Right renal pelvis (tissue), 4 donors: ENCODE results near the gene TENM4. TPM values are rescaled to one million over a fixed set of nuclear protein-coding genes. Genes with fewer than 3 reads are reported as not detected.

ENCODE experiments used
- DNase-seq, 4 donors: peaks; one replicate each; pipeline ENCODE4 v3.0.0-alpha.2; 2013; ENCODE audit warnings: low read depth in 4 of 4, low spot score in 3 of 4, missing footprints in 1 of 4
- polyA plus RNA-seq, 4 donors: library from polyadenylated mRNA; unstranded; fragments of 120-200 nt; gene quantifications; one replicate each; pipeline ENCODE4 v1.2.1, GENCODE V29; 2013; ENCODE audit not compliant: insufficient read length in 4 of 4

Gene TENM4
- polyA plus RNA-seq, 4 donors = 19.9 to 26.6 (median 22.0) TPM

DNA sequence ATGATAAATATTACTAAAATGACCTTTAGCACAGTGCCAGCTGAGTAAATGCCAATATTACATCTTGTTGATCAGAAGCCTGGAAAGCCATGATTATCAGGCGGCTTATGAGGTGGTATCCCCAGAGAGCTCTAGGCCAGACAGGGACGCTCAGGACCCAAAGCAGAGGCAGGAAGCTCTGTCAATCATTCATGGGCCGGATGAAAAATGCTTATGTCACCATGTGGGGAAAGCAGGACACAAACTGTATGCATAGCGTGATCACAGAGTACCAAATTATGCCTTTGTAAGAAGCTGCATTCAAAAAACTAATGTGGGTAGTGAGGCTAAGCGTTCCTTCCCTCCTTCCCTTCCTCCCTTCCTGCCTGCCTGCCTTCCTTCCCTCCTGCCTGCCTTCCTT is 82.6 kb downstream of the TENM4 start:
- DNase-seq = no peak

DNA sequence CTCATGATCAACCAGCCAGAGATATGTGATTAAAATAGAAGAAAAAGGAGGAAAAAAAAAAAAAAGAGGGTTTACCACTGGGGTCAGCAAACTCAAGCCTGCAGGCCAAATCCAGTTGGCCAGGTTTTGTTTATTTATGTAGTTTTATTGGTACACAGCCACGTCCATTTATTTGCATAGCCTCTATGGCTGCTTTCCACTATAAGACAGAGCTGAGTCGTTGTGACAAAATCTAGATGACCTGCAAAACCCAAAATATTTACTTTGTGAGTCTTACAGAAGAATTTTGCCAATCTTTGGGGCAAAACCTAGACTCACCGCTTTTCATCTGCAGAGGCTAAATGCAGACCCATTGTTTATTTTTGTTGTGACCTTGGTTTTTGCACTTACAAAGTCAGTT is 87.1 kb downstream of the TENM4 start:
- no peak for DNase-seq

DNA sequence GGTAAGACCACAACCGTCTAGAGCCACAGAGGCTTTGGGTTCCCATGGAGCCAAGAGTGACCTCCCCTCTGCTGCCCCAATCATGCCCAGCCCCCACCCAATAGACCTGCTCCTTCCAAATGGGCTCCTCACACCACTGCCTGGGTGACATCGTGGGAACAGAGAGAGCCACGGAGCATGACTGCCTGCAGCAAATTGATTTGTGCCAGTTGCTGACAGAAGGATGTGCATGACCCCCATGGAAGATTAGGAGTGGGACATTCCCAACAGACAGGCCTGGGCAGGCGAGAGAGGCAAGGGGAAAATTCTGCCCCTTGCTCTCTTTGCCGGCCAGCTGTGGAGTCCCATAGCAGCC is 88.5 kb downstream of the TENM4 start:
- DNase-seq = no peak

DNA sequence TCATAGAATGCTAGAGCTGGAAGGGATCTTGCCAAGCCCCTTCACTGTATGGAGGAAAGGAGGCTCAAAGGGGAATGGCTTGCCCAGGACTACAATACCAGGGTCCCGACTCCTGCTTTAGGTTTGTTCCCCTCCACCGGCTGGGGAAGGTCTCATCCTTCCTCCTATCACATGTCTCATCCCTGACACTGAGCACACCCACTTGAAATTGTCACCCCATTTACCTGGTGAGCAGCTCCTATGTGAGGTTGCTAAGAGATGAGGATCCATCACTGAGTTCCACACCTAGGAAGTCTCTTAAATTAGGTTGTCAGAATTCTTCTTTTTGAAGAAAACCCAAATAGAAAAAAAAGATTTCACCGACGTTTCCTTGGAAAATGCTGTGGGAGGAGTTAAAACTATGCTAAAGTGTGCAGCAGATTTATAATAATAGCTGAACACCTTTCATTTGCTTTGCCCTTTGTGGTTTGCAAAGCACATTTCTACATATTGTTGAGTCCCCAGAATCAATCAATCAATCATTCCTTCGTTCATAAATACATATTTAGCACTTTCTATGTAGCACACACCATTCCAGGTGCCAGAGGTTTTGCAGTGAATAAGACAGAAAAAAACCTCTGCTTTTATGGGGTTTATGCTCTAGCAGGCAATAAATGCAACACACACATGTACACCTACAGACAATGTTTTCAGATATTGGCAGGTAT is 91.7 kb downstream of the TENM4 start:
- no peak for DNase-seq

DNA sequence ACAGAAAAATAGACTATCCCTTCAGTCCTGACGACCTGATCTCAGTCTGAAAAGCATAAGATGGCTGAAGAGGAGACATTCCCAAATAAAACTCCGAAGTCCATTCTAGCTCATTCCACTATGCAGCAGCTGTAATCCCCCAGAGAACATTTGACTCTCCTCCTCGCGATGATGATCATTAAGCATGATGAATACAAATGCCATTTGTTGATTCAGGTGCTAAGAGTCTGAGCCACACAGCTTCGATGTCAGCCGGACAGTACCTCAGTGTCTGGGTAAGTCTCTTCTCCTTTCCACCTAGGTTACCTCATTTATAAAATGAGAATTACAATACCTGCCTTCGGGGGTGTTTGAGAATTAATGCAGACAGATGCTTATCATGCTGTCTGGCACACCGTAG is 94.8 kb downstream of the TENM4 start:
- DNase-seq = no peak

DNA sequence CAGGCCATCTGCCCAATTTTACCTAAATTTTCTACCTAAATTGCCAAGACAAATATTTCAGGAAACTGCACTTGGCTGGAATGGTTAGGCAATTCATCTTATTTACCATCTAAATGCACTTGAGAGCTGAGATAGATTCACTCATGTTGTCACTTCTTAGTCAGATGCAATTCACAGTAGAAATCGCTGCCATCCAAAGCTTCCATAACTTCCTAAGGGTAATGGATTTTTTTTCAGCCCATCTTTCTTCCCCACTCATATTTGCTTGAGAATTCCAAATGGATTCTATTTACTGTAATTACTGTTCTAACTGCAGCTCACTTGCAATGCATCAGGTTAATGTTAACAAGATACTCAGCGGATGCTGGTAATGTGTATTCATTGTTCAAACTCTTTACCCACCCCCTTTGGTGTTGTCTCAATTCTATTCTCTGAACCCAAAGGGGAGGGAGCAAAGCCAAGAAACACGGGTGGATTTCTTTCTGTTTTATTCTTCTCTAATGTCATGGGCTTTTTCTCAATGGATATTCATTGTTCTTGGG is 96.0 kb downstream of the TENM4 start:
- DNase-seq = no peak

DNA sequence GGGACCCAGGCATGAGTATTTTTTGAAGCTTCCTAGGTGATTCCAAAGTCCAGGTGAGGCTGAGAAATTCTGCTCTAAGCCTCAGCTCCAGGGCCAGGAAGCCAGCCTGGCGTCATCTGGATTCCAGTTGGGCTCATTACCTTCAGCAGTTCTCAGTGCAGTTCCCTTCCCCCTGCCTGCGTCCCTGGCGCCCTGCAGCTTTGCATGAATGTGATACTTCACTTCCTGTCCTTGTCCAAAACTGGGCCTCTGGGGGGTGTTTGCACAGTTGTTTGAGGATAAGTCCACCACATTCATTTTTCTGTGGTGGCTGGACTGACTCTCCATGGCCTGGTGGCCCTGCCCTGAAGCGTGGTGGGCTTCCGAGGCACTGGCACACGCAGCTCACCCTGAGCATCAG is 98.1 kb downstream of the TENM4 start:
- no peak for DNase-seq

DNA sequence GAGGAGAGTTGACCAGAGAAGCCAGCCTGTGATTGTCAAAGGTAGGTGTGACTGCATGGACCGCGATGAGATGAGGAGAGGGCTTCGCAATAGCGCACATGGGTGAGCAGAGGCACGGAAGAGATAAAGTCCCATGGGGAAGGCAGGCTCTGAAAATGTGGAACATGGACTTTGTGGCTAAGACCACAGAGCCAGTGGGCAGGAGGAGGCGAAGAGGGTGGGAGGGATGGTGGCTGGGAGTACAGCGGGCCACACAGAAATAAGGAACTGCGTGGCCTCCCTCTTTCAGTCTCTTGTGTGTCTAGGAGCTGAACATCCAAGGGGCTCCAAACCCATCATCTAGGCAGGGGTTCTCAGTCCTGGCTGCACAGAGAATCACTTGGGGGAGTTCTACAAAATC is 98.6 kb downstream of the TENM4 start:
- DNase-seq = no peak

DNA sequence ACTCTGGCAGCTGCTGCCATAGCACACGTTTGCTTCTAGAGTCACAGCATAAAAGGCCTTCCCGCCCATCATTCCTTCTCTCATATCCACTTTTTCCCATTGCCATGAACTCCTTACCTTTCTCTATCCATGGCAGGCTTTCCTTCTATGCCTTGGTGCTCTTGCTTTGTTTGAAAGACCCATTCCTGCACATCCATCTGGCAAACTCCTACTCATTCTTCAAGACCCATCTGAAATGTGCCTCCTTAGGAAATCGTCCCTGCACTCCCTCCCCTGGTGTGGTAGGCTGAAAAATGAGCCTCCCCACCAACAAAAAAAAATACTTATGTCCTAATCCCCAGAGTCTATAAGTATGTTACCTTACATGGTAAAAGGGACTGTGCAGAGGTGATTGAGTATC is 100.3 kb downstream of the TENM4 start:
- no peak for DNase-seq

DNA sequence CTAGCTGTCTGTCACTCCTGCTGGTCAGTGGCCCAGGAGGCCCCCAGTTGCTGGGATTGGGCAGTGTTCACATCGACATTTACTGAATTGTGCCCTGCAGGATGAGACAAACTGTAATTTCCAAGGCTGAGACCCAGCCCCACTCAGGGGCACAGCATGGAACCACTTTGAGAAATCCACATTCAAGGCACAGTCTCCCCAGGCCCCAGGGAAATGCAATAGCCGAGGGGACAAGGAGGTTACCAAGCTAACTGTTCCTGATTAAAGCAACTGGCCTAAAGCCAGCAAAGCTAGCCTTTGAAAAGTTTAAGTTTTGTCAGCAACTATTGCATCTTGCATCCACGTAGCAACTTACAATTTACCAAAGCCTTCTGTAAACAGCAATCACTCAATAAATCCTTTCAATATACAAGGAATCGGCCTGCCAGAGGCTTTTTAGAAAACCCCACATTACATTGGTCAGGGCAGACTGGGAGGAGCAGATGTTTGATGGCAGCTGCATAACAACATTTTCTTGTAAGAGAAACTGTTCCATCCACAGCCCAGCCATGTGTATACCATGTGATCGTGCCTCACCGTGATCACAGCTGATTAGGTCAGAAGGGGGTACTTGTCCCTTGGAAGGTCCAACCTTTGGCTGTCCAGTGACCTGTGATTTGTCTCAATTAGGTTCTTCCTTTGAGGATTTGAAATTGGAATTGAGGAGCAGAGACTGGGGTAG is 103.9 kb downstream of the TENM4 start:
- no peak for DNase-seq

DNA sequence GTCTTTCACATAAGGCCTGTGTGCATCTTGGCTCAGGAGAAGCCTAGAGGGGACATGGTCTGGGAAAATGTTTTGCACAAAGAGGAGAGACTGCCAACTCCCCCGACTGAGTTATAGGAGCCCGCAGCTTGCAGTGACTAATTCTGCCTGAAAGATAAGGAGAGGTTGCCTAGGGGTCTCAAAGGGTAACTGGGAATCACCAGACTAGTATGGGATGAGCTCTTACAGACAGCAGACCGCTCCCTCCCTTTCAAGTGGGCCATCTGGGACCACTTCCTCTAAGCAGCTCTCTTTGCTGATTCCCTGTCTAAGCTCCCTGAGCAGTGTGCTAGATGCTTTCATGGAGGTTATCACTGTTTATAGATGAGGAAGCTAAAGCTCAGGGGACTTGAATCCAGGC is 105.1 kb downstream of the TENM4 start:
- no peak for DNase-seq

DNA sequence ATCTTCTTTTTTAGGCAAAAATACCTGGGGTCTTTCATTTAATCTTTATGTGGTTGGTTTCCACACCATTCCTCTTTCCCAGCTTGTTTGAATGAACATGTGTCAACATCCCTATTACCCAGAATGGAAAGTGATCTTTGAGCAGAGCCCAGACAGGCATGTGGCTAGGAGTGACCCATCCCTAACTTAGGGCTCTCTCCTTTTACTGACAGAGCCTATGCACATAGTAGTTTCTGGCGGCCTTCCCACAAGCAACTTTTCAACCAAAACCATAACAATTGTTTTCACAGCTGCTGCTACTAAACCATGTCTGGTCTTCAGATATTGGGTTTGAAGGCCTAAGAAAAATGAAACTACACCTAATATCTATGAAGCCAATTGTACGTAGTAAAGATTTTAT is 107.5 kb downstream of the TENM4 start:
- DNase-seq = no peak

DNA sequence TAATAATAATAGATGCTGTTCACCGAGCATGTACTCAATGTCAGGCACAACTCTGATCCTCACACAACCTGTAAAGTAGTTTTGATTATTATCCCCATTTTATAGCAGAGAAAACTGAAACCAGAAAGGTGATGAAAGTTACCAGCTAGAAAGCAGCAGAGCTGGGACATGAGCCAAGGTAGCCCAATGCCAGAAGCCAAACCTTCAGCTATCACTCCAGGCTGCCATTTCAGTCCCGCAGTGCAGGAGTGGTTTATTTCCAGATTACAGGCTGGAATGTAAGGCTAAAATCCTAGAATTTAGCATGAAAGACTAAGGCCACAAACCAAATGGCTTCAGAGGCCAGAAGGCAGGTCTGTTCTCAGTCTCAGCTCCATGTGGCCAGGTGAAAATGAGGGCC is 108.8 kb downstream of the TENM4 start:
- no peak for DNase-seq

DNA sequence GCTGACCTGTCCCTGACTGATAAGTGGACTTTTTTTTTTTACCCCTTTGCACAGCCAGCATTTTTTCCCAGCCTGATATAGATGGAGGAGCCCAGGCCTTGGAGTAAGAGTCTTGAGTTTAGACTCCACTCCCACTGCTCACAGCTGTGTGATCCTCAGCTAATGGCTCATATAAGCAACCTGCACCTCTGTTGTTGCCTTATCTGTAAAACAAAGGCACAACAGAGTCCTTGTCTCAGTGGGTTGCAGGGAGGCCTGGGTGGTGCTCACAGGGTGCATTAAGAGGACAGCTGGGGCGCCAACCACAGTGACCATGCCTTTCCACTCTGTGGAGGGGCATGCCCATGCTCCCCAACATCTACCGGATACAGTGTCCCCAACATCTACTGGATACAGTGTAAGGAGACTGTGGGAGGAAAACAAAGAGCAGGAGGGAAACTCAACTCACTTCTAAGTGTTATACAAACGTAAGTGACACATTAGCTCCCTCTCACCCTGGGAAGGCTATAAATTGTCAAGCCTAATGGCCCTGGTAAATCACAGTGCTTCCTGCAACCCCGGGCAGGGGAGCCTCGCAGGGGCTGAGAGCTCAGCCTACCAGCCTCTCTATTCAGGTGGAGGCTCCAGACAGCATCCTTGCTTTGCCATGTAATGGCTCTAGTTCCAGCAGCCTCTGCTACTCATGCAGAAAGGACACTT is 109.5 kb downstream of the TENM4 start:
- DNase-seq = peak in 3 of 4 donors; percentile 21 to 48 (median 23)

DNA sequence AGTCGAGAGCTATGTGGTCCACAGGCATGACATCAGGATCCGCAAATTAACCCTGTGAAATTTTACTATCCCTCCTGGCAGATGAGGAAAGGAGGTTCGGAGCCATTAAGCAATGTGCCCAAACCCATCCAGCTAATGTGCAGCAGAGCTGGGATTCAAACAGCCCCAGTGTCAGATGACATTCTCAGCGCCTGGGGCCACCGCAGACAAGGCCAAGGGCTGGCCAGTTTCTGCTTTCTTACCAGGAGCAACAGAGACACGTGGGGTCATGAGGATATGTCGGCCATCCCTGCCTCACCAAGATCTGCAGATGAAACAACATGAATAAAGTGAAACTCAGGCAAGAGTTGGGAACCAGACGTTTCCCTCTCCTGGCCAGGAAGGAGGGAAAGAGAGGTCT is 110.2 kb downstream of the TENM4 start:
- no peak for DNase-seq

DNA sequence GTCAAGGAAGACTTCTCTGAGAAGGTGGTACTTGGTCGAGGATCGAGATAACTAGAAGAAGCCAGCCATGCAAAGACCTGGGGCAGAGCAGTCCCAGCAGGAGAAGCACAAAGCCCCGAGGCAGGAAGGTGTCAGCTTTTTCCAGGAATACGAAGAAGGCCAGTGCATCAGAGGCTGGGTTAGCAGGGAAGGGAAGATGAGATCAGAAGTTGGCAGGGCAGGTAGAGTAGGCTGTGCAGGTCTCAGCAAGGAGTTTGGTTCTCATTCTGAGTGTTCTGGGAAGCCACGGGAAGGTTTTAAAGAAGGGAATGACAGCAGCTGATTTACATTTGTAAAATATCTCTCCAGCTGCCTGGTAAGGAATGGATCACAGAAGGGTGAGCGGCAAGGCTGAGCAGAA is 111.3 kb downstream of the TENM4 start:
- DNase-seq = no peak

DNA sequence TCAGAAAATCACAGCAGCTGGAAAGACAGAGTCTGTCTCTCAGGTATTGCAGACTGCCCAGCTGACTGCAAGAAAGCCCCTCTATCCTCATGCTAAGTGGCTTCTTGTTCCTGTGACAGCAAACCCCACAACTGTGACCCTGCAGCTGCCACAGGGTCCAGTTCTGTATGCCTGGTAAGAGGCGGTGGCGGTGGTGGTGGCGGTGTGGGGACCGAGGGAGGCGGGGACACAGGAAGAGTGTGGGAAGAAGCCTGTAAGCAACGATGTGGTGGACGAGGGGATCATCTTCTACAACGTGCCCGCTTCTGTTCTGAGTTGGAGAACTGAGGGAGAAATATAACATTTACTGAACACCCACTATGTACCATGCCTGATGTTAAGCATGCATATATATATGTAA is 112.4 kb downstream of the TENM4 start:
- no peak for DNase-seq

DNA sequence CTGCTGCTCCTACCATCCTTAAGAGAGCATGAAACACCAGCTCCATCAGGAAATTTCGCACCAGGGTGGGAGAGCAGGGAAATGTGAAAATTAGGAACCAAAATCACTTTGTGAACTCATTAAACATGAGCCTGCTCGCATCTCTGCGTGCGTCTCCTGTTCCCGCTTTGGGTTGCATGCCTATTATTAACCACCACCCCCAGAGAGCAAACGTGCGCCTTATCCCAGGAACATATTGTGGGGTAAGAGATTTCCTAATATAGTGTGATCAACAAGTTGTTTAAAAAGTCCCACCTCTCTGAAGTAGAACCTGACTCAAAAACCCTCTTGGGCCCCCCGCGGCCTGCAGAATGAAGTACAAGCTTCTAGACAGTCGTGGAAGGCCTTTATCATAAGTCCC is 115.0 kb downstream of the TENM4 start:
- DNase-seq = no peak

DNA sequence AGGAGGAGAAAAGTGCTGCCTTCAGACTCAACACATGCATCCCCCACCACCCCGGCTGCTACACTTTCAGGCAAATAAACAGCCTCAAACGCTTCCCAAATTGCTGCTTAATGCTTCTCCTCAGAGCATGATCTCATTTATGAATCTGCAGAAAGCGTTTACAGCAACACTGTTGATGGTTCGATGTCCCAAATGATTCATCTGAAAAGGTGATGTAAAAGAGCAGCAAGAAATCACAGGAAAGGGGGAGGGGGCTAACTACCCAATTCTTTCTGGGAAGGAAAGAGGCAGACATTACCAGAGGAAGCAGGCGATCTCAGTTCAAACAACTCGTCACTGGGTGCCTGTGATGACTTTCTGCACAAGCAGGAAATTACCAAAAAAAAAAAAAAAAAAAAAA is 119.6 kb downstream of the TENM4 start:
- no peak for DNase-seq

DNA sequence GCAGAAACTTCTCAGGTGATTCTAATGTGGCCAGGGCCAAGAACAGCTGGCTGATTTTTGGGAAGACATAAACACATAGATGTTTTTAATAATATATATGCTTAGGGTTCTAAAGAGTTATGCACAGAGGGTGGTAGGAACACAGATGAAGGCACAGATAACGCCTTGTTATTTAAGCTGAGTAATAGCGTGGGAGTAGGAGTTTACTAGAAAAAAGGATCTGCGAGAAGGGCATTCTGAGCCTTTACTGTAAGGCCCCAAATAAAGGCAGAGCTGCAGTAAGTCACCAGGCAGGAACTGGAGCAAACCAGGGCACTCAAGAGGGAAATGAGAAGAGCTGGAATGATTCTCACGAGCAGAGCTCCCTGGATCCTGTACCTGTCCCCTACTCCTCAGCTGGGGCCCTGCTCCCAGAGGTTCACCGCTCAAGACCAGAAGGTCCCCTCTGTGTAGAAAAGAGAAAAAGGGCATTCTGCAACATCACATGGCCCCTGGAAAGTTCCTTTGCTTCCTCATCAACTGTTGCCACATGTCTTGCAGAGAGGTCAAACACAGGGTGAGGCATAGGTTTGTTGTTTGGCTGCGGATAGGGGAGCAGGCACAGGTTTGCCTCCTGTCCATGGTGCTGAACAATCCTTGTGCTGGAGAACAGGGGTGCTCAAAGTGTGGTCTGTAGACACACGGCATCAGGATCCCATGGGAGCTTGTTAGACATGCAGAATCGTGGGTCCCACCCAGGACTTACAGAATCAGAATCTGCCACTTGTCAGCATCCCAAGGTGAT is 125.7 kb downstream of the TENM4 start:
- DNase-seq = peak in 2 of 4 donors; percentile 30 to 35

DNA sequence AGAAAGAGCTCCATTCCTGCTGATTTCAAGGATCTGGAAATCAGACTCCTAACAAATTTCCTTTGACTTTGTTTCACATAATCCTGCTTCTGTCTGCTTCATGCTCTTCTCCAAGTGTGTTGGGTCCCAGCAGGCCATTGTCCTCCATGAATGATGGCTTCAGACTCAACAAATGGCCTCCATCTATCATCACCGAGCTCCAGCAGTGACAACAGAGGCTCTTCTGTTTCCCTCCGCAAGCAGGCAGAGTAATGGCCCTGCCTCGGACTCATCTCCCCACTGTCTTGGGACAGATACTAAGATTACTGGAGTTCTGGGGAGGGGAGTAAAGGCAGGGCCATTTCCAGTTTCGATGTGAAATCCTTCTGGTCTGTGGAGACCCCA is 127.3 kb downstream of the TENM4 start:
- no peak for DNase-seq
